Renal cortex interstitium (tissue), 15 donors: Measurements from ENCODE around the gene HSPA8. TPM values are rescaled to one million over a fixed set of nuclear protein-coding genes. Genes with fewer than 3 reads are reported as not detected.
"Not testable (repeated sequence)": the region's sequence is repeated elsewhere in the genome, so short reads cannot be mapped to it uniquely, and the experiment has no call there.

Experiments
- DNase-seq, 11 donors: peaks; one replicate each; pipeline ENCODE4 v3.0.0-alpha.2; 2013; ENCODE audit warnings: low read depth in 9 of 11, low spot score in 4 of 11; ENCODE audit errors: extremely low read depth in 1 of 11
- long read RNA-seq, 16 experiments: transcript quantifications; one replicate each; lab custom pipeline, GENCODE V29; 2026
- polyA plus RNA-seq, 3 donors: library from polyadenylated mRNA; unstranded; fragments of 120-200 nt; gene quantifications; one replicate each; pipeline ENCODE4 v1.2.1, GENCODE V29; 2013; ENCODE audit not compliant: insufficient read length in 3 of 3

HSPA8 gene
- 1,000 to 10,000 TPM; 1,091 to 1,438 (median 1,348) TPM for polyA plus RNA-seq
- long read RNA-seq, donor 1, transcript HSPA8-203 (4 exons, 963 nt), result minor isoform, 29 of 469 reads
- long read RNA-seq, donor 1, transcript HSPA8-211 (5 exons, 1,509 nt), result minor isoform, 84 of 469 reads
- long read RNA-seq, donor 1, transcript HSPA8-224 (9 exons, 2,463 nt), result major isoform, 94 of 469 reads
- long read RNA-seq, donor 1, transcript HSPA8-222 (6 exons, 1,884 nt), result minor isoform, 21 of 469 reads
- long read RNA-seq, donor 1, partial matches to known transcripts, result 192 of 469 reads
- long read RNA-seq, donor 1, other reads (novel, unspliced or antisense), result 0 of 469 reads
- long read RNA-seq, donor 2, transcript HSPA8-203 (4 exons, 963 nt), result minor isoform, 29 of 661 reads
- long read RNA-seq, donor 2, transcript HSPA8-202 (8 exons, 2,004 nt), result minor isoform, 34 of 661 reads
- long read RNA-seq, donor 2, transcript HSPA8-211 (5 exons, 1,509 nt), result minor isoform, 98 of 661 reads
- long read RNA-seq, donor 2, transcript HSPA8-224 (9 exons, 2,463 nt), result major isoform, 132 of 661 reads
- long read RNA-seq, donor 2, partial matches to known transcripts, result 295 of 661 reads
- long read RNA-seq, donor 2, other reads (novel, unspliced or antisense), result 0 of 661 reads
- long read RNA-seq, donor 3, transcript HSPA8-203 (4 exons, 963 nt), result minor isoform, 51 of 1,145 reads
- long read RNA-seq, donor 3, transcript HSPA8-224 (9 exons, 2,463 nt), result major isoform, 332 of 1,145 reads
- long read RNA-seq, donor 3, transcript HSPA8-222 (6 exons, 1,884 nt), result minor isoform, 49 of 1,145 reads
- long read RNA-seq, donor 3, transcript HSPA8-211 (5 exons, 1,509 nt), result minor isoform, 105 of 1,145 reads
- long read RNA-seq, donor 3, partial matches to known transcripts, result 488 of 1,145 reads
- long read RNA-seq, donor 3, other reads (novel, unspliced or antisense), result 24 of 1,145 reads
- long read RNA-seq, donor 4, transcript HSPA8-211 (5 exons, 1,509 nt), result minor isoform, 79 of 828 reads
- long read RNA-seq, donor 4, transcript HSPA8-203 (4 exons, 963 nt), result minor isoform, 32 of 828 reads
- long read RNA-seq, donor 4, transcript HSPA8-222 (6 exons, 1,884 nt), result minor isoform, 39 of 828 reads
- long read RNA-seq, donor 4, transcript HSPA8-224 (9 exons, 2,463 nt), result major isoform, 283 of 828 reads
- long read RNA-seq, donor 4, partial matches to known transcripts, result 349 of 828 reads
- long read RNA-seq, donor 4, other reads (novel, unspliced or antisense), result 6 of 828 reads
- long read RNA-seq, donor 5, result 0 reads
- long read RNA-seq, donor 6, transcript HSPA8-224 (9 exons, 2,463 nt), result major isoform, 129 of 656 reads
- long read RNA-seq, donor 6, transcript HSPA8-222 (6 exons, 1,884 nt), result minor isoform, 46 of 656 reads
- long read RNA-seq, donor 6, transcript HSPA8-211 (5 exons, 1,509 nt), result minor isoform, 88 of 656 reads
- long read RNA-seq, donor 6, transcript HSPA8-203 (4 exons, 963 nt), result minor isoform, 39 of 656 reads
- long read RNA-seq, donor 6, partial matches to known transcripts, result 272 of 656 reads
- long read RNA-seq, donor 6, other reads (novel, unspliced or antisense), result 5 of 656 reads
- long read RNA-seq, donor 7, transcript HSPA8-224 (9 exons, 2,463 nt), result major isoform, 243 of 1,093 reads
- long read RNA-seq, donor 7, transcript HSPA8-203 (4 exons, 963 nt), result minor isoform, 57 of 1,093 reads
- long read RNA-seq, donor 7, transcript HSPA8-222 (6 exons, 1,884 nt), result minor isoform, 65 of 1,093 reads
- long read RNA-seq, donor 7, transcript HSPA8-211 (5 exons, 1,509 nt), result minor isoform, 142 of 1,093 reads
- long read RNA-seq, donor 7, partial matches to known transcripts, result 471 of 1,093 reads
- long read RNA-seq, donor 7, other reads (novel, unspliced or antisense), result 15 of 1,093 reads
- long read RNA-seq, donor 8, transcript HSPA8-222 (6 exons, 1,884 nt), result minor isoform, 51 of 1,359 reads
- long read RNA-seq, donor 8, transcript HSPA8-203 (4 exons, 963 nt), result minor isoform, 55 of 1,359 reads
- long read RNA-seq, donor 8, transcript HSPA8-211 (5 exons, 1,509 nt), result minor isoform, 161 of 1,359 reads
- long read RNA-seq, donor 8, transcript HSPA8-224 (9 exons, 2,463 nt), result major isoform, 415 of 1,359 reads
- long read RNA-seq, donor 8, partial matches to known transcripts, result 577 of 1,359 reads
- long read RNA-seq, donor 8, other reads (novel, unspliced or antisense), result 15 of 1,359 reads
- long read RNA-seq, donor 9, transcript HSPA8-224 (9 exons, 2,463 nt), result major isoform, 212 of 771 reads
- long read RNA-seq, donor 9, transcript HSPA8-203 (4 exons, 963 nt), result minor isoform, 37 of 771 reads
- long read RNA-seq, donor 9, transcript HSPA8-222 (6 exons, 1,884 nt), result minor isoform, 42 of 771 reads
- long read RNA-seq, donor 9, transcript HSPA8-211 (5 exons, 1,509 nt), result minor isoform, 101 of 771 reads
- long read RNA-seq, donor 9, partial matches to known transcripts, result 304 of 771 reads
- long read RNA-seq, donor 9, other reads (novel, unspliced or antisense), result 11 of 771 reads
- long read RNA-seq, donor 10, transcript HSPA8-211 (5 exons, 1,509 nt), result minor isoform, 141 of 1,133 reads
- long read RNA-seq, donor 10, transcript HSPA8-222 (6 exons, 1,884 nt), result minor isoform, 84 of 1,133 reads
- long read RNA-seq, donor 10, transcript HSPA8-224 (9 exons, 2,463 nt), result major isoform, 275 of 1,133 reads
- long read RNA-seq, donor 10, transcript HSPA8-203 (4 exons, 963 nt), result minor isoform, 54 of 1,133 reads
- long read RNA-seq, donor 10, partial matches to known transcripts, result 490 of 1,133 reads
- long read RNA-seq, donor 10, other reads (novel, unspliced or antisense), result 7 of 1,133 reads
- long read RNA-seq, donor 11, transcript HSPA8-224 (9 exons, 2,463 nt), result major isoform, 170 of 558 reads
- long read RNA-seq, donor 11, transcript HSPA8-203 (4 exons, 963 nt), result minor isoform, 25 of 558 reads
- long read RNA-seq, donor 11, transcript HSPA8-222 (6 exons, 1,884 nt), result minor isoform, 40 of 558 reads
- long read RNA-seq, donor 11, transcript HSPA8-211 (5 exons, 1,509 nt), result minor isoform, 54 of 558 reads
- long read RNA-seq, donor 11, partial matches to known transcripts, result 222 of 558 reads
- long read RNA-seq, donor 11, other reads (novel, unspliced or antisense), result 0 of 558 reads
- long read RNA-seq, donor 12, transcript HSPA8-203 (4 exons, 963 nt), result minor isoform, 22 of 338 reads
- long read RNA-seq, donor 12, transcript HSPA8-208 (3 exons, 740 nt), result minor isoform, 17 of 338 reads
- long read RNA-seq, donor 12, transcript HSPA8-211 (5 exons, 1,509 nt), result minor isoform, 41 of 338 reads
- long read RNA-seq, donor 12, transcript HSPA8-224 (9 exons, 2,463 nt), result major isoform, 145 of 338 reads
- long read RNA-seq, donor 12, partial matches to known transcripts, result 85 of 338 reads
- long read RNA-seq, donor 12, other reads (novel, unspliced or antisense), result 5 of 338 reads
- long read RNA-seq, donor 13, result 0 reads
- long read RNA-seq, donor 14, transcript HSPA8-222 (6 exons, 1,884 nt), result minor isoform, 42 of 651 reads
- long read RNA-seq, donor 14, transcript HSPA8-203 (4 exons, 963 nt), result minor isoform, 32 of 651 reads
- long read RNA-seq, donor 14, transcript HSPA8-224 (9 exons, 2,463 nt), result major isoform, 218 of 651 reads
- long read RNA-seq, donor 14, transcript HSPA8-211 (5 exons, 1,509 nt), result minor isoform, 75 of 651 reads
- long read RNA-seq, donor 14, partial matches to known transcripts, result 217 of 651 reads
- long read RNA-seq, donor 14, other reads (novel, unspliced or antisense), result 5 of 651 reads
- long read RNA-seq, donor 15, transcript HSPA8-202 (8 exons, 2,004 nt), result minor isoform, 17 of 375 reads
- long read RNA-seq, donor 15, transcript HSPA8-224 (9 exons, 2,463 nt), result major isoform, 98 of 375 reads
- long read RNA-seq, donor 15, transcript HSPA8-222 (6 exons, 1,884 nt), result minor isoform, 19 of 375 reads
- long read RNA-seq, donor 15, transcript HSPA8-211 (5 exons, 1,509 nt), result minor isoform, 39 of 375 reads
- long read RNA-seq, donor 15, partial matches to known transcripts, result 174 of 375 reads
- long read RNA-seq, donor 15, other reads (novel, unspliced or antisense), result 0 of 375 reads
- long read RNA-seq, donor 16, transcript HSPA8-203 (4 exons, 963 nt), result minor isoform, 105 of 2,371 reads
- long read RNA-seq, donor 16, transcript HSPA8-211 (5 exons, 1,509 nt), result minor isoform, 273 of 2,371 reads
- long read RNA-seq, donor 16, transcript HSPA8-224 (9 exons, 2,463 nt), result major isoform, 697 of 2,371 reads
- long read RNA-seq, donor 16, transcript HSPA8-222 (6 exons, 1,884 nt), result minor isoform, 166 of 2,371 reads
- long read RNA-seq, donor 16, partial matches to known transcripts, result 925 of 2,371 reads
- long read RNA-seq, donor 16, other reads (novel, unspliced or antisense), result 44 of 2,371 reads

GRCh38 chr11:123061403-123062157, at the start of gene HSPA8:
Gene HSPA8, minus strand, starts transcription at chr11:123062136. Its CDS starts 812 bp downstream, at chr11:123061324.
- no peak for DNase-seq

- DNase-seq, result no peak
Measured at GRCh38 chr11:123111465-123111864, 49.5 kb upstream of the HSPA8 start.

GRCh38 chr11:123110397-123110796, 48.5 kb upstream of the HSPA8 start:
- DNase-seq, result no peak

- no peak for DNase-seq
Measured at GRCh38 chr11:123107945-123108495, 46.1 kb upstream of the HSPA8 start.

GRCh38 chr11:123104697-123105096, 42.8 kb upstream of the HSPA8 start:
- no peak for DNase-seq

- peak; percentile 46 to 78 (median 67) for DNase-seq
Measured at GRCh38 chr11:123103326-123103980, 41.5 kb upstream of the HSPA8 start.

- no peak for DNase-seq
Measured at GRCh38 chr11:123100379-123101085, 38.6 kb upstream of the HSPA8 start.

GRCh38 chr11:123098990-123099389, 37.1 kb upstream of the HSPA8 start:
- DNase-seq, result no peak

GRCh38 chr11:123093739-123094138, 31.8 kb upstream of the HSPA8 start:
- peak in 1 of 11 donors; percentile 30 for DNase-seq

GRCh38 chr11:123091506-123091905, 29.6 kb upstream of the HSPA8 start:
- DNase-seq, result no peak

GRCh38 chr11:123090168-123090567, 28.2 kb upstream of the HSPA8 start:
- DNase-seq, result not testable (repeated sequence)
